ENCODE measurements around the gene DOP1A.

DNA sequence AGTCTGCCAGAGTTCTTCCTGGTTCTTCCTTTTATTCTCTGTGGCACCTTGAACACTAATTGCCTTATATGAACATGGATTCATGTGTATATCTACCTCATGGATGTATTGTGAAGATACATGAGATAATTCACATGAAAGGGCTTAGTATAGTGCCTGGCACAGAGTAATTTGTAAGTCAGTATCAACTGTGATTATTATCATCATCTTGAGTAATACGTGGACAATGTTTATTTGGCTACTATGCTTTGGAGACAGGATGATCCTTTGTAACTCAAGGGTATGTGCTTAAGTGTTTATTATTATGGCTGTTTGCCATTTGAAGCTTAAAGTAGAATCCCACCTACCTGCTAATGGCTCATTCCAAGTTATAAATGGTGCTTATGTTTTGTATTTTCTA is 16.0 kb downstream of the DOP1A start:
- TF ChIP-seq CTCF (conservative IDR thresholded peaks at IDR 0.05; ENCODE audit: low read depth, low read length) (no peak), EZH2 (IDR thresholded peaks at IDR 0.05; ENCODE audit: low read length, unreplicated experiment) (no peak), EZH2phosphoT487 (IDR thresholded peaks at IDR 0.05; ENCODE audit: borderline replicate concordance, low read length) (no peak)

All from PC-3 (cell line).